HG03066 (cell line): ENCODE measurements around the gene SVIL.
"Not testable (repeated sequence)": the region's sequence is repeated elsewhere in the genome, so short reads cannot be mapped to it uniquely, and the experiment has no call there.

Source experiments
- ATAC-seq: cut with Tn5 transposase; IDR thresholded peaks from one replicate; pipeline ENCODE4 v1.9.1; 2021; ENCODE audit warnings: low read depth; ENCODE audit not compliant: unreplicated experiment

SVIL gene

DNA sequence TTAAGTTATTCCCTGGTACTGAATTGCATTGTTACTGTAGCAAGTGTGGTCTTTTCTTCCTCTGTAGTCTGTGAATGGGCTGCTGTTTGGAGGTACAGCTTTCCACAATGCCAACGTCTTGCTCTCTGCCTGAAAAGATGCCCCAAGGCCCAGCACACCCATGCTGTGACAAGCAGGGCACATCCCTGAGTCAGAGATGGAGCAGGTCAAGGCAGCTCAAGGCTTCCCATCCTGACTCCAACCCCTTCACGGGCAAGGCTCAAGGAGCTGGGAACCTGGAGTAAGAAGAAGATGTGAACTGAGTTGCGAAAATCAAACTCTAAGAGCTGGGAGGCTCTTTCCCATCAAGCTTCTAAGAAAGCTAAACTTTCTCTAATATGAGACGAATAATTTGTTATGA lies 27.2 kb downstream of the SVIL start:
- ATAC-seq: no peak

DNA sequence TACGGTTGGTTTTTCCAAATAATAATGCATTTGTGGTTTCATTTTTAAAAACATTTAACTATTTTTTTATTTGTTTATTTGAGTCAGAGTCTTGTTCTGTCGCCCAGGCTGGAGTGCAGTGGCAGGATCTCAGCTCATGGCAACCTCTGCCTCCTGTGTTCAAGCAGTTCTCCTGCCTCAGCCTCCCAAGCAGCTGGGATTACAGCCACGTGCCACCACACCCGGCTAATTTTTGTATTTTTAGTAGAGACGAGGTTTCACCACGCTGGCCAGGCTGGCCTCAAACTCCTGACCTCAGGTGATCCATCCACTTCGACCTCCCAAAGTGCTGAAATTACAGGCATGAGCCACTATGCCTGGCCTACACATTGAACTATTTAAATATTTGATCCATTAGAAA lies 28.1 kb downstream of the SVIL start:
- not testable (repeated sequence) for ATAC-seq

- ATAC-seq: no peak
These were observed 30.4 kb downstream of the SVIL start for GRCh38 chr10:29604291-29604825.

DNA sequence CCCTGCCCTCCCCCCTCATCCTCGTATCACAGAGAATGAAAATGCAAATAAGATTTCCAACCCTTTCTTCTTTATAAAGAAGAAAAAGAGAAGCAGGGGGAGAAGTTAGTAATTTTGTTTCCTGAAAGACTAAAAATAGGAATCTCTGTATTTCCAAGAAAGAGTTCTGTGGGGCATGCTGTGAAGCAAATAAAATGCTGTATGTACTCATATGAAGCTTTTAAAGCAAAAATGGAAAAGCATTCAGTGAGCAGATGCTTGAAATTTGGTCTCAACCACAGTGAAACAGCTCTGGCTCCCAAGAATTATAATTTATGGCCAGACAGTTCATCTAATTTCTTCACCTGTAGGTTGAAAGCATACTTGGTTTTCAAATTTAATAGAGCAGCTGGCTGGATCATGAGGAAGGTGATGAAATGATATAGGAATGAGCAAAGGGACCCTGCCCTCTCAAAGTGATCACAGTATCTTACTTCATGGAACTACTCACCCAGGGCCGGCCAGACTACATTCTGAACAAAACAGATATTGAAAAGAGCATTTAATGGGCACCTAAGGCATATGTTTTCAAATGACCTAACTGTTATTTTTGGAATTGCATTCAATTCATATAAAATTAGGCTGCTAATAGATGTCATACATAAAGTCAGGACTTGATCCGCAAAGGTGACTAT lies 31.4 kb downstream of the SVIL start:
- no peak for ATAC-seq

GRCh38 chr10:29600821-29601220 lies 34.0 kb downstream of the SVIL start:
- no peak for ATAC-seq

DNA sequence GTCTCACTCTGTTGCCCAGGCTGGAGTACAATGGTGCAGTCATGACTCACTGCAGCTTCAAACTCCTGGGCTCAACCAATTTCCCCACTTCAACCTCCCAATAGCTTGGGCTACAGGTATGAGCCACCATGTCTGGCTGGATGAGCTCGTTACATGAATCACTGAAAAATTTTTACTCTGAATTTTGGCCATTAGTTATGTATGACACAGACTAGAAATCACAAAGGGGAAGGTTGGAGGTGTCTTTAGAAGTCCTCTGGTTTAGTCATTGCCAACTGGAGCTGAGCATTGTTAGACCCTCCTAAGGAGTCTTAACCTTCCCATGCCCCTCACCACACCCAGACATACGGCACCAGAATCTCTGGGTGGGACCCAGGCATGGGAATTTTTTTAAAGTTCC lies 34.7 kb downstream of the SVIL start:
- ATAC-seq: no peak

GRCh38 chr10:29598851-29599311 lies 35.9 kb downstream of the SVIL start:
- ATAC-seq: no peak

DNA sequence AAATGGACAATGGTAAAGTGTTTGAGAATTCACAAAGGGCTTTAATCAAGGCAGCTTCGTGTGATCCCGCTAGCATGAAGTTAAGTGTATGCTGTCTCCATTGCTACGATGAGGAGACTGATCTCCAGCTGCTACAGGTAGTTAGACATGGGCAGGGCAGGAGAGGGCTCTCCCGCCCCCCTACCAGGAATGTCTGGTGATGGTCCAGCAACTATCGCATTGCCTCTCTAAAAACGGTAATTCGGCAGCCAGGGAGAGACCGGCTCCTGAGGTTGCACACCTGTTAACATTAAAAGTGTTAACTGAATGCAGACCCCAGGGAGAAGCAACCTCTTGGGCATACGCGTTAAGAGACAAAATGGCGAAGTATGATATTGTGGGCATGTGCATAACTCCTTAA lies 37.9 kb downstream of the SVIL start:
- ATAC-seq: no peak

GRCh38 chr10:29596356-29596755 lies 38.4 kb downstream of the SVIL start:
- ATAC-seq: no peak

- no peak for ATAC-seq
These were observed 39.0 kb downstream of the SVIL start for GRCh38 chr10:29595636-29596225.

- no peak for ATAC-seq
These were observed 39.6 kb downstream of the SVIL start for GRCh38 chr10:29595146-29595545.

GRCh38 chr10:29591651-29591968 lies 43.2 kb downstream of the SVIL start:
- ATAC-seq: no peak

- ATAC-seq: no peak
These were observed 43.7 kb downstream of the SVIL start for GRCh38 chr10:29590915-29591650.

DNA sequence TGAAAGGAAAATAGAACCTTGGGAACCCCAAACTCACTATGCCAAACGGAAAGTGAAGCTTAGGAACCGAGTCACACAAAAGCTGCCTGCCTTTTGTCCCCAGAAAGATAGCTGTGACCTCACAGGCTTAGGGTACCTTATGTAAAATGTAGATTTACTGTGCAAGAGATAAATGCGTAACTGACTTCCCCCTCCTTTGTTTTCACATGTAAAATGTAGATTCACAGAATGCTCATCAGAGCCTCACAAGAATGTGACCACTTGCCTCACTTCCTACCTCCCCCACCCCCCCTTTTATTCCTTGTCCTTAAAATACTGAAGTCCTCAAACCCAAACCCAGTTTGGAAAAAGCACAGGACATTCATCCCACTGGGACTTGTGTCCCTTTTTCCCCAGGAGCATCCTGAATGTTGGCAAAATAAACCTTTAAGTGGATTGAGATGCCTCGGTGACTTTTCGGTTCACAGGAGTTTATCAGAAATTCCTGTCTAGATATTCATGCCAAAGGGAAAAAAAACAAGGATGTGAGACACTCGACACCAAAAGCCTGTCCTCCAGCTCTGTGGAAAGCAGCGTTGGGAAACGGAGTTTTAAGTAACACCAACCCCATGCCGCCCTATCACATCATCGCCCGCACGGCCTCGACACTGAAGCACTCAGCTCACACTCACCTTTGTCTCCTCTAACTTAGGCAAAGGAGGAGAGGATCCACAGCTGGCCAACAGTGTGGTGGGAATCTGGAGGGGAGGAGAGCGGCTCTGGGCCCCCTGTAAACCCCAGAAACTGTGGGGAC lies 45.9 kb downstream of the SVIL start:
- ATAC-seq: no peak

DNA sequence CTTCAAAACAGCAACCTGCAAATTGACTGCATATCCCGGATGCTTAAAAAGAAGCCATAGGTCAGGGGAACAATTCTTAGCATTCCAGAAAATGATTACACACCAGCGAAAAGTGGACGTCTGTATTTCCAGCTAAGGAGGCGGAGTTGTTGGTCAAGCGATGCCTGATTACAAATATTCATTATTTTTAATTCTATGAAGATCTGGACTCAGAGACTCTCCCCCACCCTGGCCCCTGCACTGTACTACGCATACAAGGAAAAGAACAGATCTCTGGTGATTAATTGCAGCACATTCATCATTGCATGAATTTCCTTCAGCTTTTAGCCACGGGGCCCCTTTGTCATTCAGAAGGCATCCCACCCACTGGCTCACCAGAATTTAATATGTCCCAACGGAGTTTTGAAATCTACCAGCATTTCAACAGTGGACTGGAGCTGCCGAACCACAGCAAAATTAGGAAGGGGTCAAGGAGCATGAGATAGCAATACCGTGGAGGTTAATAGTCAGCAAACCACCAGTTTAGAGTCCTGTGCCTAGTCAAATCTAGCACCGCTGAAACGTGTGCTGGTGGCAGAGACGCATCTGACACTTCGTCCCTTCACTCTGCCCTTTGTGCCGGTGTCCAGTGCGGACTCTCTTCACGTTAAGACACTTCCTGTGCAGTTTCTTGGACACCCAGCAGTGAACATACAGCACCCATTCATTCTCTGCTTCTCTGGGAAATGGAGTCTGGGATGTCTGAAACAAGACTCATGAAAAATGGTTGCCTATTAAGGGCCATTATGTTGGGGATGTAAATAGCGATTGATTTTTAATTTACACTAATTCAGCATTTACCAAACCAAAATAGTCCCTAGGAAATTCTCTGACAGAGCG lies 46.8 kb downstream of the SVIL start:
- not testable (repeated sequence) for ATAC-seq

DNA sequence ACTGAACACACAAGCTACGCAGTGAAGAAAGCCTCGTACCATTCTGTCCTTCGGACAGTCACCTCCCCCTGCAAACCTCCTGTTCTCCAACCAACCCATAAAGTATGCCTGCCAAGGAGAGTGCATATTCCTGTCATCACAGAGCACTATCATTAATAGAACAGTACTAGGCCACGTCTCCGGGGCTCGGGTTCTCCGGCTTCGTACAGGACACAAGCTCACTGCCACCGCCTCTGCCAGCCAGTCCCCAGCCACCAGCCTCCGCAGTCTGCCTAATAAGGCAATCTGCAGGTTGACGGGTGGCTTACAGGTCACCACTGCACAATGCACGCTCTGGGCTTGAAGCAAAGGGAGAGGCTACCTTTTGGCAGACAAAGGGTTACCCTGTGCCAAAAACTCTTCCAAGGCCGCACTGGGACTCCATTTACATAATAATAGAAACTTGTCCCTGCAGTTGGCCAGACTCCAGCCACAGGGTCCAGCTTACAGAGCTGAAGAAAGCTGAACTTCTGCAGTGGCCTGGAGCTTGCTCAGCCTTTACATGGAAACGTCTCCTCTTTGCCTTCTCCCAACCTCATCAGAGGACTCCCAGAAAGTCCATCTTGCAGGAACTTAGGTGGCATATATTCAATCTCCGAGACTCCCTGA lies 47.5 kb downstream of the SVIL start:
- ATAC-seq: not testable (repeated sequence)

DNA sequence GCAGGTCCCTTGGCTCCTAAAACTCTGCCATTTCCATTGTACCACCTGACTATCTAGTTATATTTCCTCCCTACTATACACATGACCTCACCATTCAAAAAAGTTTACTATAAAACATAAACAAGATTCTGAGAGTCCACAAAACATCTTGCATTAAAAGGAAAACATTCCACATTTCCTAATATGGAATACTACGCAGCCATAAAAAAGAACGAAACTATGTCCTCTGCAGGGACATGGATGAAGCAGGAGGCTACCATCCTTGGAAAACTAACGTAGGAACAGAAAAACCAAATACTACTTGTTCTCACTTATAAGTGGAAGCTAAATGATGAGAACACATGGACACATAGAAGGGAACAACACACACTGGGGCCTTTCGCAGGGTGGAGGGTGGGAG lies 48.3 kb downstream of the SVIL start:
- ATAC-seq: no peak

DNA sequence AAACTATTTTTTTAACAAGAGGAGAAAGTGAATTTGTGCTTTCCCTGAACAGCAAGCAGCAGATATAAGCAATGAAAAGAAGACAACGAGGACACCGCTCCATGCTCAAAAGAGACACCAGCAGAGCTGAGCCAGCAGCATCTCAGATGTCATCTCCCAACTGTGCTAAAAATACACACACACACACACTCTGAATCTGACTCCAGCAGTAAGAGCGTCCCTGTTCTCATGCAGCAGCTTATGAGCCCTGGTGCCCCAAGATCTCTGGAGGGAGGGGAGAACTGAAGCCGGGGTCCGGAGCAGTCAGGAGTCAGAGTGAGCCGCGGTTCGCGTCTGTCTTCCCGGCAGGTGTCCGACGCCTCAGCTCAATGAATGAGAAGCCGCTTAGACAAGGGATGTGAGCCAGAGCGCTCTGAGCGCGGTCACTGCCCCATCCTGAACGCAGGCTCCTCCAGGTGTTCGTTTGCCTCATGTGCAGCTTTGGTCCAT lies 49.2 kb downstream of the SVIL start:
- ATAC-seq: no peak

DNA sequence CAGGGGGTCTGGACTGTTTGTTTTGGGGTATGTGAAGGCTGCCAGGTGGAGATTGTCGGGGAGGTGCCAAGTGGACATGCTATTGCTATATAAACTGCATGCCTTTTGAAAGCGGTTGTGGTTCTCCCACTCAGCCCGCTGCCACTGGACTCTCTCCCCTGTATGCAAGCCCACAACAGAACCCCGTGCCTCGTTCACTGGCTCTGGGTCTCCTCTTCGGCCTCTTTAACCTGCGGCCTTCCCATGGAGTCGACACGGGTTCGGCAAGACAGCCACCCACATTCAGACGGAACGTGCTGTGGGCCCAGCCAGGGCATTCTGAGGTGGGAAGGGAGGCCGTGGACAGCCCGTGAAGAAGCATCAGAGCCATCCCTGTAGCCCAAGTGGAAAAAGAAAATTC lies 50.3 kb downstream of the SVIL start:
- no peak for ATAC-seq
